SU-DHL-6 (cell line): Measurements from ENCODE around the gene FHOD3.

Experiments used
- EZH2phosphoT487 ChIP-seq: fragments of 200-600 bp; sonication (generic), shearing (Covaris generic); conservative IDR thresholded peaks from 2 replicates; pipeline ENCODE4 v1.6.1; 2018; ENCODE audit warnings: mild to moderate bottlenecking, antibody characterized with exemption, low read length, moderate library complexity, mixed read lengths
- TF ChIP-seq, protein P1 (sequence below): fragments of 200-600 bp; sonication (generic); IDR thresholded peaks from one replicate; pipeline ENCODE4 v1.5.1; 2017; ENCODE audit warnings: antibody characterized with exemption, mild to moderate bottlenecking, low read length, moderate library complexity; ENCODE audit not compliant: insufficient read depth, poor library complexity, severe bottlenecking

DNA sequence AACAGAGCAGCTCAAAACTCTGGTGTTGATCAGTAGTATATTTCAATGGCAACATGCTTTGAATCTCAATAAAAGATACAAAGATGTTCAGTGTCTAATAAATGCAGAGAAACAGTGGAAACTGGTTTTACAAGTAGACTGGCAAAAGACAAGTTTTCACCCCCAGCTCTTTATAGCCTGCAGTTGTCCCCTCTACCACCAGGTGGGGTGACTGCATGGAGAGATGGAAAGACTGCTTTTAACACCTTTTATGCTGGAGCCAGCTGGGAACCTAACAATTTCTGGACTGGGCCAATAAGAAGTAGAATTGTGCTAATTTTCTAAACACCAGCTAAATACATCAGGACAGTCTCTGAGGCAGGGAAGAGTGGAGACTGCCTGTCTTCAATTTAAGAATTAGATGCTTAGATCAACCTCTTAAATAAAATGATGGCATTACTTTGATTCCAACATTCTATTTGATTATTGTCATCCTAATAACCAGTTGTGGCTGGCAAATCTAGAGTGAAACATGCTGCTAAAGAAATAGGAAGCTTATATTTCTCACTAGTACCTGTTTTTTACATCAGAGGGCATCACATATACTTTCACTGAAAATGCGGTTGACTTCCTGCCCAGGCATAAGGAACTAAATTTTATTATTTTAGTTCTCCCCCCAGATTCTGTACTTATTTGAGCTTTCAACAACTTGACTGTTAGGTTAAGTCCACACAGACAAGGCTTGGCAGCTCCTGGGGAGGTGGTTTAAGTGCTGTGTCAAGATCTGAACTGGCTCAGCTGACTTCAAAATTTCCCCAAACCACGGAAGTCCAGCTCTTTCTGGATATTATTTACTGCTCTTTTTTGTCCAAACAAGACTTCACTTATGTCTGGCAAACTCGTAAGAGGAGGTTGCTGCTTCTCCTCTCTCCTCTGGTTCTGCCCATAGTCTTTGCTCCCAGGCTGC is 390.8 kb downstream of the FHOD3 start:
- TF ChIP-seq, protein P1, sequence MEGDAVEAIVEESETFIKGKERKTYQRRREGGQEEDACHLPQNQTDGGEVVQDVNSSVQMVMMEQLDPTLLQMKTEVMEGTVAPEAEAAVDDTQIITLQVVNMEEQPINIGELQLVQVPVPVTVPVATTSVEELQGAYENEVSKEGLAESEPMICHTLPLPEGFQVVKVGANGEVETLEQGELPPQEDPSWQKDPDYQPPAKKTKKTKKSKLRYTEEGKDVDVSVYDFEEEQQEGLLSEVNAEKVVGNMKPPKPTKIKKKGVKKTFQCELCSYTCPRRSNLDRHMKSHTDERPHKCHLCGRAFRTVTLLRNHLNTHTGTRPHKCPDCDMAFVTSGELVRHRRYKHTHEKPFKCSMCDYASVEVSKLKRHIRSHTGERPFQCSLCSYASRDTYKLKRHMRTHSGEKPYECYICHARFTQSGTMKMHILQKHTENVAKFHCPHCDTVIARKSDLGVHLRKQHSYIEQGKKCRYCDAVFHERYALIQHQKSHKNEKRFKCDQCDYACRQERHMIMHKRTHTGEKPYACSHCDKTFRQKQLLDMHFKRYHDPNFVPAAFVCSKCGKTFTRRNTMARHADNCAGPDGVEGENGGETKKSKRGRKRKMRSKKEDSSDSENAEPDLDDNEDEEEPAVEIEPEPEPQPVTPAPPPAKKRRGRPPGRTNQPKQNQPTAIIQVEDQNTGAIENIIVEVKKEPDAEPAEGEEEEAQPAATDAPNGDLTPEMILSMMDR, result peak; percentile 93
- no peak for TF ChIP-seq EZH2phosphoT487
